K562 (cell line): Measurements from ENCODE around the gene GAMT. TPM values are rescaled to one million over a fixed set of nuclear protein-coding genes. Genes with fewer than 3 reads are reported as not detected.

Experiments used
- ARNT ChIP-seq, 2 experiments: fragments of 450-650 bp; IDR thresholded peaks; 2 replicates each; pipeline ENCODE4 v1.6.1; 2016; ENCODE audit warnings: mild to moderate bottlenecking in 1 of 2
- CBFB ChIP-seq: sonication (generic); formaldehyde crosslinking; IDR thresholded peaks from 2 replicates; pipeline ENCODE4 v1.4.0; 2020; ENCODE audit warnings: mild to moderate bottlenecking, missing genetic modification reagents
- HIVEP1 ChIP-seq: fragments of 250-450 bp; sonication (Bioruptor Pico); IDR thresholded peaks from 2 replicates; pipeline ENCODE4 v1.4.0; 2020; ENCODE audit warnings: mild to moderate bottlenecking
- HNRNPL ChIP-seq: fragments of 200-400 bp; formaldehyde crosslinking; IDR thresholded peaks from 2 replicates; pipeline ENCODE4 v1.6.1; 2017; ENCODE audit warnings: low read depth, mild to moderate bottlenecking, low read length
- KDM4B ChIP-seq, 2 experiments: fragments of 450-650 bp in 1 of 2; sonication (generic) in 1 of 2; IDR thresholded peaks; 2 replicates each; pipeline ENCODE4 v1.6.1; 2016 to 2017; ENCODE audit warnings: borderline replicate concordance in 2 of 2, antibody characterized with exemption in 1 of 2, low read depth in 1 of 2, mild to moderate bottlenecking in 1 of 2
- PML ChIP-seq: IDR thresholded peaks from 2 replicates; pipeline ENCODE4 v1.6.1; 2012; ENCODE audit warnings: low read length, inconsistent platforms
- POLR2G ChIP-seq: fragments of 200-400 bp; formaldehyde crosslinking; IDR thresholded peaks from 2 replicates; pipeline ENCODE4 v1.6.1; 2017; ENCODE audit warnings: low read depth, mild to moderate bottlenecking, antibody characterized with exemption, low read length, moderate library complexity
- RFX5 ChIP-seq: IDR thresholded peaks from 2 replicates; pipeline ENCODE4 v1.6.1; 2011; ENCODE audit warnings: low read depth, mild to moderate bottlenecking, improper control_type of control experiment, low read length
- RUNX1 ChIP-seq: sonication (generic); IDR thresholded peaks from 2 replicates; pipeline ENCODE4 v1.6.1; 2016; ENCODE audit warnings: antibody characterized with exemption, low read depth
- SMARCA4 ChIP-seq: fragments of 450-650 bp; IDR thresholded peaks from 2 replicates; pipeline ENCODE4 v1.6.1; 2016
- TAF1 ChIP-seq: IDR thresholded peaks from 2 replicates; pipeline ENCODE4 v1.6.1; 2011; ENCODE audit warnings: mild to moderate bottlenecking, low read length, moderate library complexity; ENCODE audit not compliant: insufficient read depth, control insufficient read depth, severe bottlenecking; ENCODE audit errors: extremely low read depth
- THRAP3 ChIP-seq: fragments of 450-650 bp; IDR thresholded peaks from 2 replicates; pipeline ENCODE4 v1.6.1; 2016; ENCODE audit warnings: mild to moderate bottlenecking, inconsistent platforms, borderline replicate concordance
- ZNF263 ChIP-seq: sonication (generic); formaldehyde crosslinking; IDR thresholded peaks from 2 replicates; pipeline ENCODE4 v1.8.0; 2022; ENCODE audit warnings: mild to moderate bottlenecking, missing genetic modification reagents, borderline replicate concordance
- ZNF395 ChIP-seq: fragments of 200-800 bp; sonication (Bioruptor generic); IDR thresholded peaks from 2 replicates; pipeline ENCODE4 v1.6.1; 2017; ENCODE audit warnings: missing genetic modification characterization, missing compliant biosample characterization
- ZNF583 ChIP-seq: fragments of 250-450 bp; sonication (Bioruptor Pico); IDR thresholded peaks from 2 replicates; pipeline ENCODE4 v1.4.0; 2020
- ZNF589 ChIP-seq: fragments of 200-800 bp; sonication (Bioruptor generic); IDR thresholded peaks from 2 replicates; pipeline ENCODE4 v1.6.1; 2016; ENCODE audit warnings: low read depth, missing genetic modification characterization, missing compliant biosample characterization
- ZNF696 ChIP-seq: fragments of 250-450 bp; sonication (Bioruptor Pico); conservative IDR thresholded peaks from 2 replicates; pipeline ENCODE4 v1.4.0; 2020; ENCODE audit warnings: mild to moderate bottlenecking, moderate library complexity
- ZNF77 ChIP-seq: fragments of 250-450 bp; sonication (Bioruptor Pico); IDR thresholded peaks from 2 replicates; pipeline ENCODE4 v1.5.0; 2020
- ZSCAN29 ChIP-seq: fragments of 450-650 bp; IDR thresholded peaks from 2 replicates; pipeline ENCODE4 v1.6.1; 2017
- polyA plus RNA-seq, 8 experiments: library from polyadenylated mRNA; depleted of rRNA in 4 of 8; stranded (reverse) in 5 of 8; unstranded in 3 of 8; fragments of >200 nt; fragmentation: Nextera tagmentation in 2 of 8; fragmentation: Illumina TruSeq in 1 of 8; extraction: Ambion mirVana in 2 of 8; extraction: Trizol in 1 of 8; gene quantifications; 2 replicates each; pipeline versions ENCODE4 v1.2.1 to v1.2.3, GENCODE V29; 2011 to 2014; ENCODE audit warnings: inconsistent platforms in 1 of 8, missing spikeins in 1 of 8
- total RNA-seq, 7 experiments: library from RNA; depleted of rRNA in 6 of 7; stranded (reverse); fragments of >200 nt in 6 of 7; fragmentation: Illumina TruSeq in 2 of 7; extraction: Trizol in 2 of 7; gene quantifications; 2 replicates each; pipeline versions ENCODE4 v1.2.1 to v1.2.3, GENCODE V29; 2011 to 2021; ENCODE audit warnings: low replicate concordance in 1 of 7
- TF ChIP-seq, protein P1 (sequence below): fragments of 250-450 bp; sonication (Bioruptor Pico); IDR thresholded peaks from 2 replicates; pipeline ENCODE4 v1.8.0; 2021; ENCODE audit warnings: moderate library complexity, mild to moderate bottlenecking, inconsistent platforms
- TF ChIP-seq, protein P2 (sequence below): fragments of 250-450 bp; sonication (Bioruptor Pico); IDR thresholded peaks from 2 replicates; pipeline ENCODE4 v1.5.0; 2021; ENCODE audit warnings: mild to moderate bottlenecking, moderate library complexity
- TF ChIP-seq, protein P3 (sequence below): sonication (generic); formaldehyde crosslinking; IDR thresholded peaks from 2 replicates; pipeline ENCODE4 v1.8.1; 2023; ENCODE audit warnings: mild to moderate bottlenecking, missing genetic modification reagents

Gene GAMT
- total and polyA plus RNA-seq, 9 of the 15 experiments (the other 6 are each of a cell fraction or from before 2014, with no cell fraction given) = 1.3 to 35.3 (median 27.2) TPM

DNA sequence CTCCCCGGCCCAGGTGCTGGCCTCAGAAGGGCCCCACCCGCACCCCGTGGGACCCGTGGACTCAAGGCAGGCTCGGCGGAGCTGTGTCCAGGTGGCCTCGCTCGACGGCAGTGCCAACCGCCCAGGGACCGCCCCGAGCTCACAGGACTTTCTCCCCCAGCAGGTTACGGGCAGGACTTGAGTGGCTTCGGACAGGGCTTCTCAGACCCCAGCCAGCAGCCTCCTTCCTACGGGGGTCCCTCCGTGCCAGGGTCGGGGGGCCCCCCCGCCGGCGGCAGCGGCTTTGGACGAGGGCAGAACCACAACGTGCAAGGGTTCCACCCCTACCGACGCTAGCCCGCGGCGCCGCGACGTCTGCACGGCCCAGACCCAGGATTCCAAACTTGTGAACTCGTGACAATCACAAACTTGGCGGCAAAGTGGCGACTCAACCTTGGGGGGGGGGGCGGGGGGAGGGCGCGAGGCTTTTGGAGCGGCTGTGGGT lies 33.3 kb upstream of the GAMT start (continued):
- TF ChIP-seq, protein P1, sequence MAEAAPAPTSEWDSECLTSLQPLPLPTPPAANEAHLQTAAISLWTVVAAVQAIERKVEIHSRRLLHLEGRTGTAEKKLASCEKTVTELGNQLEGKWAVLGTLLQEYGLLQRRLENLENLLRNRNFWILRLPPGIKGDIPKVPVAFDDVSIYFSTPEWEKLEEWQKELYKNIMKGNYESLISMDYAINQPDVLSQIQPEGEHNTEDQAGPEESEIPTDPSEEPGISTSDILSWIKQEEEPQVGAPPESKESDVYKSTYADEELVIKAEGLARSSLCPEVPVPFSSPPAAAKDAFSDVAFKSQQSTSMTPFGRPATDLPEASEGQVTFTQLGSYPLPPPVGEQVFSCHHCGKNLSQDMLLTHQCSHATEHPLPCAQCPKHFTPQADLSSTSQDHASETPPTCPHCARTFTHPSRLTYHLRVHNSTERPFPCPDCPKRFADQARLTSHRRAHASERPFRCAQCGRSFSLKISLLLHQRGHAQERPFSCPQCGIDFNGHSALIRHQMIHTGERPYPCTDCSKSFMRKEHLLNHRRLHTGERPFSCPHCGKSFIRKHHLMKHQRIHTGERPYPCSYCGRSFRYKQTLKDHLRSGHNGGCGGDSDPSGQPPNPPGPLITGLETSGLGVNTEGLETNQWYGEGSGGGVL (CRISPR knock-in tag) = no peak
- TF ChIP-seq, protein P2, sequence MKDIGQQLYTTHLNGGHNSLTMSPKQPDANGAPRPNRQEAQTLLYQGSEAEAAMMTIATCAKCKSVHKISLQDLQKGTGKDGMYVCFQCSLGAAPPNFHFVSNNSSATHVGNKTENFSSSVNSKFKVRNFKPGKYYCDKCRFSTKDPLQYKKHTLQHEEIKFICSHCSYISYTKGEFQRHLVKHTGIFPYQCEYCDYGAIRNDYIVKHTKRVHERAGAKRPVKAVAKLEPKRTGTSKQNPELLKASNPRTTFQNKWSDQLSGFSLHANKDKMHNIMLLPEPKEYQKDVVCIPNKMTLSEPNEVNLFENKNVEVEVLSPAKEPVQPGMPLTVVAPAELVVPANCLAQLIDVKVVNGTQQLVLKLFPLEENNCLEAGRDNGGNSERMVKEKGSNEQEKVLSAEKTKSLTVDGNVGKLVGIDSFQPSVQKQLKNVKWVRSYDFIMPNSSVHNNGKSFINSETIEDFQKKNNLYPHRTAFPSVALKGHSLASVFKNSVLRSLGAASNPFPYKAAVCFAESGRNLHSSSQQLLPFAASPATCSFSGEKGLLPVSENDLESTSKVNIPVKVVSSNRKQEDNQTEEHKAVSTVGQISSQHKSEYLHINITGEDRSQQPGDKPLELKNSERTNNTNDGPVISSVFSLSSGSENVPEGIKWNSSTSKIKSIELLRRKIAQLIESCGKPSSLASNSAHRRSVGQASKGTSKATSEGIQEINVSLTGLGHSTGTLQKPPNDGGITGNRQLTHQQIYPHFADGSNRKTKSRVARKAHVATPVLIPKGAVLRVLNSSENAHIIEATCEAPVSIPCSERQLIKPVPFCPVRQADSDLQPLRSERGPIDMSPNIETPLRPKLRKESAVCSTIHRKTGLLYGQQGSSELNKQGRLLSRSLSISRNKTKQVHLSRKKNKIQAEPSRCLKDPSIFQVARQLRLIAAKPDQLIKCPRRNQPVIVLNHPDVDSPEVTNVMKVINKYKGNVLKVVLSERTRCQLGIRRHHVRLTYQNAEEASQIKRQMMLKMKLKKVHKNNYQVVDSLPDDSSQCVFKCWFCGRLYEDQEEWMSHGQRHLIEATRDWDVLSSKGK (CRISPR knock-in tag) = no peak
- TF ChIP-seq ZNF589 (CRISPR knock-in tag) (no peak), HNRNPL (0 out of 2 replicates have a peak, but pooled peaks have one; percentile 41), ZNF263 (no peak), SMARCA4 (no peak), ZNF696 (no peak), THRAP3 (no peak), PML (no peak), ZNF395 (CRISPR knock-in tag) (no peak), POLR2G (peak; percentile 67; the same call in 1 of the 2 replicates), KDM4B (IDR thresholded peaks at IDR 0.05; ENCODE audit: borderline replicate concordance in 2 of 2, low read depth in 1 of 2) (no peak), ZSCAN29 (no peak), CBFB (CRISPR knock-in tag) (no peak), RUNX1 (no peak), TAF1 (no peak), RFX5 (no peak), ZNF583 (CRISPR knock-in tag) (no peak), ARNT (IDR thresholded peaks at IDR 0.05) (no peak), ZNF77 (no peak), HIVEP1 (CRISPR knock-in tag) (no peak)
- TF ChIP-seq, protein P3, sequence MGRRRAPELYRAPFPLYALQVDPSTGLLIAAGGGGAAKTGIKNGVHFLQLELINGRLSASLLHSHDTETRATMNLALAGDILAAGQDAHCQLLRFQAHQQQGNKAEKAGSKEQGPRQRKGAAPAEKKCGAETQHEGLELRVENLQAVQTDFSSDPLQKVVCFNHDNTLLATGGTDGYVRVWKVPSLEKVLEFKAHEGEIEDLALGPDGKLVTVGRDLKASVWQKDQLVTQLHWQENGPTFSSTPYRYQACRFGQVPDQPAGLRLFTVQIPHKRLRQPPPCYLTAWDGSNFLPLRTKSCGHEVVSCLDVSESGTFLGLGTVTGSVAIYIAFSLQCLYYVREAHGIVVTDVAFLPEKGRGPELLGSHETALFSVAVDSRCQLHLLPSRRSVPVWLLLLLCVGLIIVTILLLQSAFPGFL (CRISPR knock-in tag) = no peak
- TF ChIP-seq, all 486 proteins: peak for 10
